Neural crest cell (in vitro differentiated cells): Measurements from ENCODE around the gene WBP1L. TPM values are rescaled to one million over a fixed set of nuclear protein-coding genes. Genes with fewer than 3 reads are reported as not detected.

Experiments used
- DNase-seq: peaks from one replicate; pipeline ENCODE4 v3.0.0; 2021; ENCODE audit warnings: low read depth, mixed read lengths, low spot score
- H3K27ac Mint-ChIP-seq: one replicate; pipeline ENCODE4 v1.8.0; 2021; ENCODE audit warnings: mild to moderate bottlenecking, mixed read lengths; ENCODE audit not compliant: unreplicated experiment
- H3K27me3 Mint-ChIP-seq: 2 replicates; pipeline ENCODE4 v1.8.0; 2021; ENCODE audit warnings: low read depth, mild to moderate bottlenecking, mixed read lengths
- H3K36me3 Mint-ChIP-seq: 2 replicates; pipeline ENCODE4 v1.8.0; 2021; ENCODE audit warnings: low read depth, mild to moderate bottlenecking, mixed read lengths
- H3K4me1 Mint-ChIP-seq: 2 replicates; pipeline ENCODE4 v1.8.0; 2021; ENCODE audit warnings: mixed read lengths
- H3K4me3 Mint-ChIP-seq: one replicate; pipeline ENCODE4 v1.8.0; 2021; ENCODE audit warnings: mild to moderate bottlenecking, mixed read lengths
- H3K9me3 Mint-ChIP-seq: 2 replicates; pipeline ENCODE4 v1.8.0; 2021; ENCODE audit warnings: mixed read lengths
- CTCF ChIP-seq: fragments of 200-600 bp; sonication (generic); conservative IDR thresholded peaks from 2 replicates; pipeline ENCODE4 v1.5.0; 2021; ENCODE audit warnings: antibody characterized with exemption, mild to moderate bottlenecking
- total RNA-seq: library from RNA; stranded (reverse); gene quantifications from 2 replicates; pipeline ENCODE4 v1.2.1, GENCODE V29; 2021

The WBP1L gene
- total RNA-seq, 1 donor from 2014 or later, result 22.0 TPM

GRCh38 chr10:102804382-102805055, 60.8 kb downstream of the WBP1L start:
- TF ChIP-seq CTCF, result no peak
- H3K4me1 Mint-ChIP-seq, result peaks cover 23% of the 10 kb centered on the region
- H3K27ac Mint-ChIP-seq, result no peak overlapping the region
- peaks cover 7% of the 10 kb centered on the region for H3K36me3 Mint-ChIP-seq
- no peak for DNase-seq
- no peaks in the 10 kb centered on the region for H3K27me3 Mint-ChIP-seq
- no peaks in the 10 kb centered on the region for H3K9me3 Mint-ChIP-seq
- no peak overlapping the region for H3K4me3 Mint-ChIP-seq

- Mint-ChIP-seq H3K36me3 (peaks cover 4% of the 10 kb centered on the region), H3K4me3 (no peak overlapping the region), H3K9me3 (no peaks in the 10 kb centered on the region), H3K4me1 (peaks cover 8% of the 10 kb centered on the region), H3K27me3 (no peaks in the 10 kb centered on the region), H3K27ac (peak overlapping the region; percentile 82)
- no peak for TF ChIP-seq CTCF
- DNase-seq, result no peak
Measured at GRCh38 chr10:102808380-102808779, 64.6 kb downstream of the WBP1L start.

- H3K27me3 Mint-ChIP-seq, result no peaks in the 10 kb centered on the region
- no peak overlapping the region for H3K27ac Mint-ChIP-seq
- no peaks in the 10 kb centered on the region for H3K36me3 Mint-ChIP-seq
- no peak for DNase-seq
- no peaks in the 10 kb centered on the region for H3K9me3 Mint-ChIP-seq
- peaks cover 27% of the 10 kb centered on the region for H3K4me1 Mint-ChIP-seq
- no peak overlapping the region for H3K4me3 Mint-ChIP-seq
- TF ChIP-seq CTCF, result no peak
Measured at GRCh38 chr10:102811346-102811745, 67.6 kb downstream of the WBP1L start.

GRCh38 chr10:102812231-102812876, 68.6 kb downstream of the WBP1L start:
- Mint-ChIP-seq H3K4me1 (peaks cover 27% of the 10 kb centered on the region), H3K9me3 (no peaks in the 10 kb centered on the region), H3K36me3 (no peaks in the 10 kb centered on the region), H3K27me3 (no peaks in the 10 kb centered on the region), H3K27ac (no peak overlapping the region), H3K4me3 (no peak overlapping the region)
- TF ChIP-seq CTCF, result no peak
- no peak for DNase-seq

GRCh38 chr10:102813017-102813541, 69.3 kb downstream of the WBP1L start:
- TF ChIP-seq CTCF, result no peak
- Mint-ChIP-seq H3K4me1 (peaks cover 27% of the 10 kb centered on the region), H3K4me3 (no peak overlapping the region), H3K27ac (no peak overlapping the region), H3K9me3 (no peaks in the 10 kb centered on the region), H3K36me3 (no peaks in the 10 kb centered on the region), H3K27me3 (no peaks in the 10 kb centered on the region)
- no peak for DNase-seq
